NCI-H1105 treated with DMSO at 0.1 percent for 48 hours (cell line): ENCODE measurements around the gene POTEJ.
"Not testable (repeated sequence)": the region's sequence is repeated elsewhere in the genome, so short reads cannot be mapped to it uniquely, and the experiment has no call there.

Experiments used
- DNase-seq: peaks from one replicate; lab custom pipeline; 2025; lab: John Stamatoyannopoulos, UW

POTEJ gene

GRCh38 chr2:130611140-130611539 lies at the start of gene POTEJ:
Gene POTEJ, plus strand, starts transcription at chr2:130611440. Its CDS starts 93 bp downstream, at chr2:130611533.
- DNase-seq = not testable (repeated sequence)

GRCh38 chr2:130566165-130566564 lies 45.1 kb upstream of the POTEJ start:
- not testable (repeated sequence) for DNase-seq

- not testable (repeated sequence) for DNase-seq
These were observed 39.3 kb upstream of the POTEJ start for GRCh38 chr2:130571929-130572328.

GRCh38 chr2:130574230-130574629 lies 37.0 kb upstream of the POTEJ start:
- not testable (repeated sequence) for DNase-seq

- DNase-seq = not testable (repeated sequence)
These were observed 34.9 kb upstream of the POTEJ start for GRCh38 chr2:130576209-130576784.

GRCh38 chr2:130577559-130577958 lies 33.7 kb upstream of the POTEJ start:
- DNase-seq = not testable (repeated sequence)

- DNase-seq = not testable (repeated sequence)
These were observed 32.1 kb upstream of the POTEJ start for GRCh38 chr2:130579121-130579520.

GRCh38 chr2:130581491-130581890 lies 29.7 kb upstream of the POTEJ start:
- not testable (repeated sequence) for DNase-seq

- DNase-seq = not testable (repeated sequence)
These were observed 28.3 kb upstream of the POTEJ start for GRCh38 chr2:130582970-130583369.

GRCh38 chr2:130583582-130583981 lies 27.7 kb upstream of the POTEJ start:
- DNase-seq = not testable (repeated sequence)

GRCh38 chr2:130584726-130585125 lies 26.5 kb upstream of the POTEJ start:
- not testable (repeated sequence) for DNase-seq

- not testable (repeated sequence) for DNase-seq
These were observed 22.4 kb upstream of the POTEJ start for GRCh38 chr2:130588688-130589458.

GRCh38 chr2:130590170-130590841 lies 20.9 kb upstream of the POTEJ start:
- DNase-seq = not testable (repeated sequence)

- not testable (repeated sequence) for DNase-seq
These were observed 20.3 kb upstream of the POTEJ start for GRCh38 chr2:130590842-130591359.

- DNase-seq = not testable (repeated sequence)
These were observed 18.3 kb upstream of the POTEJ start for GRCh38 chr2:130592791-130593414.

GRCh38 chr2:130594011-130594410 lies 17.2 kb upstream of the POTEJ start:
- DNase-seq = not testable (repeated sequence)

GRCh38 chr2:130596757-130597156 lies 14.5 kb upstream of the POTEJ start:
- DNase-seq = not testable (repeated sequence)

- DNase-seq = not testable (repeated sequence)
These were observed 13.2 kb upstream of the POTEJ start for GRCh38 chr2:130597994-130598393.

- not testable (repeated sequence) for DNase-seq
These were observed 12.8 kb upstream of the POTEJ start for GRCh38 chr2:130598463-130598862.

- DNase-seq = not testable (repeated sequence)
These were observed 11.8 kb upstream of the POTEJ start, which contains the start of gene CFC1 for GRCh38 chr2:130599393-130599792. Gene CFC1, minus strand, starts transcription at chr2:130599575. Its CDS starts 288 bp downstream, at chr2:130599287.

GRCh38 chr2:130599926-130600325 lies 11.3 kb upstream of the POTEJ start:
- not testable (repeated sequence) for DNase-seq
